ENCODE data around the gene EDIL3. TPM values are rescaled to one million over a fixed set of nuclear protein-coding genes. Genes with fewer than 3 reads are reported as not detected.

EDIL3 gene
- total and polyA plus RNA-seq, 2 donors (not counting 3 experiments of a cell fraction or from before 2014, with no cell fraction given) = 9.1 to 28.8 TPM

- Histone ChIP-seq H3K79me2 (ENCODE audit: control insufficient read depth, insufficient read depth, low read length) (no peaks in the 10 kb centered on the region), H3K9me1 (replicated peaks; ENCODE audit: control insufficient read depth, extremely low read depth, insufficient read depth, low read length) (no peaks in the 10 kb centered on the region), H4K20me1 (replicated peaks; ENCODE audit: control insufficient read depth, extremely low read depth, insufficient read depth, low read length) (no peaks in the 10 kb centered on the region), H2AFZ (ENCODE audit: low read depth, low read length) (no peak overlapping the region), H3K27me3 (ENCODE audit: control insufficient read depth in 2 of 2, insufficient read depth in 2 of 2, low read length in 2 of 2) (no peaks in the 10 kb centered on the region), H3K36me3 (ENCODE audit: control insufficient read depth in 2 of 2, extremely low read depth in 1 of 2, insufficient read depth in 2 of 2, low read length in 2 of 2) (no peaks in the 10 kb centered on the region), H3K9ac (replicated peaks; ENCODE audit: extremely low read depth, insufficient read depth, low read length) (no peak overlapping the region), H3K4me2 (ENCODE audit: insufficient read depth, low read length) (no peak overlapping the region), H3K4me3 (replicated peaks in 1 of 3; ENCODE audit: insufficient read depth in 1 of 3, low read depth in 1 of 3, low read length in 3 of 3) (no peak overlapping the region), H3K9me3 (replicated peaks; ENCODE audit: control insufficient read depth, insufficient read depth, low read length) (no peaks in the 10 kb centered on the region), H3K27ac (ENCODE audit: insufficient read depth, low read depth, low read length) (no peak overlapping the region), H3K4me1 (ENCODE audit: control insufficient read depth, extremely low read depth, insufficient read depth, low read length) (no peaks in the 10 kb centered on the region)
- FAIRE-seq = no peak
- no TSS peak for BruUV-seq (replicated peaks)
- CTCF ChIA-PET = no interaction called here
- intact Hi-C loops (cut with micrococcal nuclease) (loop anchor here (5.0 kb wide), 2 partner anchors 158 to 363 kb away; partner anchors contain the start of gene HAPLN1), dilution Hi-C loops (cut with MboI; ENCODE audit: extremely low pct_ligation_motif_present, low sequenced_read_pairs) (no loop called here)
- no peak for DNase-seq (ENCODE audit: low read depth, low spot score)
- POLR2A ChIA-PET = no interaction called here
- TF ChIP-seq EZH2 (IDR thresholded peaks at IDR 0.05; ENCODE audit: borderline replicate concordance, low read depth, low read length, severe bottlenecking) (no peak), CTCF (IDR thresholded peaks at IDR 0.05; ENCODE audit: extremely low read depth in 1 of 2, insufficient read depth in 1 of 2, low read depth in 1 of 2, low read length in 2 of 2) (no peak)
- TF ChIP-seq, protein P1, sequence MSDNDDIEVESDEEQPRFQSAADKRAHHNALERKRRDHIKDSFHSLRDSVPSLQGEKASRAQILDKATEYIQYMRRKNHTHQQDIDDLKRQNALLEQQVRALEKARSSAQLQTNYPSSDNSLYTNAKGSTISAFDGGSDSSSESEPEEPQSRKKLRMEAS (IDR thresholded peaks at IDR 0.05; ENCODE audit: insufficient read depth, insufficient read length) = no peak
These were observed 299.2 kb downstream of the EDIL3 start for GRCh38 chr5:84085387-84086041.

GRCh38 chr5:84080908-84081307, 303.8 kb downstream of the EDIL3 start:
- H3K9me1 ChIP-seq (replicated peaks; ENCODE audit: control insufficient read depth, extremely low read depth, insufficient read depth, low read length) = no peaks in the 10 kb centered on the region
- no TSS peak for BruUV-seq (replicated peaks)
- no peak for DNase-seq (ENCODE audit: low read depth, low spot score)
- H3K36me3 ChIP-seq (ENCODE audit: control insufficient read depth in 2 of 2, extremely low read depth in 1 of 2, insufficient read depth in 2 of 2, low read length in 2 of 2) = no peaks in the 10 kb centered on the region
- no peaks in the 10 kb centered on the region for H3K9me3 ChIP-seq (replicated peaks; ENCODE audit: control insufficient read depth, insufficient read depth, low read length)
- CTCF ChIA-PET = interaction anchor here (1.3 kb wide), 1 partner anchor 154 kb away, joined by 3 read pairs; no protein-coding TSS in a partner anchor
- intact Hi-C loops (cut with micrococcal nuclease) = no loop called here
- dilution Hi-C loops (cut with MboI; ENCODE audit: extremely low pct_ligation_motif_present, low sequenced_read_pairs) = no loop called here
- no peaks in the 10 kb centered on the region for H3K27me3 ChIP-seq (ENCODE audit: control insufficient read depth in 2 of 2, insufficient read depth in 2 of 2, low read length in 2 of 2)
- no peak overlapping the region for H3K27ac ChIP-seq (ENCODE audit: insufficient read depth, low read depth, low read length)
- FAIRE-seq = no peak
- H3K9ac ChIP-seq (replicated peaks; ENCODE audit: extremely low read depth, insufficient read depth, low read length) = no peak overlapping the region
- H3K4me3 ChIP-seq (replicated peaks in 1 of 3; ENCODE audit: insufficient read depth in 1 of 3, low read depth in 1 of 3, low read length in 3 of 3) = no peak overlapping the region
- H3K79me2 ChIP-seq (ENCODE audit: control insufficient read depth, insufficient read depth, low read length) = no peaks in the 10 kb centered on the region
- no peak overlapping the region for H3K4me2 ChIP-seq (ENCODE audit: insufficient read depth, low read length)
- no peak overlapping the region for H2AFZ ChIP-seq (ENCODE audit: low read depth, low read length)
- no peaks in the 10 kb centered on the region for H4K20me1 ChIP-seq (replicated peaks; ENCODE audit: control insufficient read depth, extremely low read depth, insufficient read depth, low read length)
- H3K4me1 ChIP-seq (ENCODE audit: control insufficient read depth, extremely low read depth, insufficient read depth, low read length) = no peaks in the 10 kb centered on the region
- POLR2A ChIA-PET = no interaction called here
- TF ChIP-seq POLR2A (IDR thresholded peaks at IDR 0.05; ENCODE audit: low read depth, low read length) (no peak), FOS (IDR thresholded peaks at IDR 0.05; ENCODE audit: borderline replicate concordance, insufficient read depth, low read length) (no peak), CTCF (IDR thresholded peaks at IDR 0.05; ENCODE audit: extremely low read depth in 1 of 2, insufficient read depth in 1 of 2, low read depth in 1 of 2, low read length in 2 of 2) (no peak), JUN (IDR thresholded peaks at IDR 0.05; ENCODE audit: borderline replicate concordance, insufficient read depth, insufficient read length, low read depth) (no peak), GATA2 (IDR thresholded peaks at IDR 0.05; ENCODE audit: insufficient read depth, insufficient read length, low read depth, low read length) (no peak), EZH2 (IDR thresholded peaks at IDR 0.05; ENCODE audit: borderline replicate concordance, low read depth, low read length, severe bottlenecking) (no peak), MYC (IDR thresholded peaks at IDR 0.05; ENCODE audit: low read depth, low read length) (no peak), POLR2AphosphoS5 (IDR thresholded peaks at IDR 0.05; ENCODE audit: insufficient read depth, low read depth, low read length) (no peak)
- TF ChIP-seq, protein P1 (IDR thresholded peaks at IDR 0.05; ENCODE audit: insufficient read depth, insufficient read length) = no peak
